Cardiac muscle cell (in vitro differentiated cells and primary cell): Measurements from ENCODE around the gene RREB1. TPM values are rescaled to one million over a fixed set of nuclear protein-coding genes. Genes with fewer than 3 reads are reported as not detected.

Experiments
- DNase-seq, 2 donors: peaks; one replicate each; pipeline versions ENCODE4 v3.0.0 to v3.0.0-alpha.2; 2010 to 2017; ENCODE audit warnings: low read depth in 1 of 2, low spot score in 1 of 2
- H3K27ac ChIP-seq: fragments of 200-600 bp; sonication (generic); 2 replicates; pipeline ENCODE4 v1.5.1; 2016
- H3K27me3 ChIP-seq: fragments of 200-600 bp; sonication (generic); 2 replicates; pipeline ENCODE4 v1.6.0; 2016; ENCODE audit warnings: control low read depth
- H3K36me3 ChIP-seq: fragments of 200-600 bp; sonication (generic); 2 replicates; pipeline ENCODE4 v1.5.1; 2016; ENCODE audit warnings: control low read depth
- H3K4me1 ChIP-seq: fragments of 200-600 bp; sonication (generic); 2 replicates; pipeline ENCODE4 v1.8.1; 2017; ENCODE audit warnings: low read depth, mild to moderate bottlenecking, mixed run types
- H3K4me3 ChIP-seq: fragments of 200-600 bp; sonication (generic); 2 replicates; pipeline ENCODE4 v1.5.1; 2016; ENCODE audit warnings: mild to moderate bottlenecking
- H3K9me3 ChIP-seq: fragments of 200-600 bp; sonication (generic); 2 replicates; pipeline ENCODE4 v1.5.1; 2017; ENCODE audit warnings: low read depth, mild to moderate bottlenecking, control low read depth
- polyA plus RNA-seq: library from polyadenylated mRNA; unstranded; fragments of >200 nt; fragmentation: Nextera tagmentation; extraction: Ambion mirVana; gene quantifications from 2 replicates; pipeline ENCODE4 v1.2.1, GENCODE V29; 2016
- total RNA-seq: library from RNA; depleted of rRNA; stranded (reverse); fragments of >200 nt; gene quantifications from 2 replicates; pipeline ENCODE4 v1.2.3, GENCODE V29; 2016
- TF ChIP-seq, protein P1 (sequence below): IDR thresholded peaks from 2 replicates; pipeline ENCODE4 v1.5.1; 2012; ENCODE audit warnings: low read depth, mild to moderate bottlenecking, low read length

The RREB1 gene
- total and polyA plus RNA-seq, 2 experiments from 2014 or later = 15.4 to 55.3 TPM

DNA sequence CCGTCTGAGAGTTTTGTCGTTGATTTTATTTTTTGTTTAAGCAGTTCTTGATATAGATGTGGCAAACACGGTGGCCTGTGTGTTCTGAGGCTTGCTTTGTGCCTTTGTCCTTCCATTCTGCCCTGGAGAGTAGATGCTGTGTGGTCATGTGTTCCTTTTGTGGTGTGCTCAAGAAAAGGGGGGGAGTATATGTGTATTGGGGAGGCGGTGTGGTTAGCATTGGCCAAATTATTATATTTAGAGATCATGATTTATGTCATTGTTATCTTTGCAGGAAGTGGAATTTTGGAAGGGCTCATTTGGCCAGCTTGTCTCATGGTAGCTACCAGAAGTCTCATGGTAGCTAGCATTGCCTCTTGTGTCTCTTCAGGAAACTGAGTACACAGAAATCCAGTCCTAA lies 16.4 kb downstream of the RREB1 start:
- TF ChIP-seq, protein P1, sequence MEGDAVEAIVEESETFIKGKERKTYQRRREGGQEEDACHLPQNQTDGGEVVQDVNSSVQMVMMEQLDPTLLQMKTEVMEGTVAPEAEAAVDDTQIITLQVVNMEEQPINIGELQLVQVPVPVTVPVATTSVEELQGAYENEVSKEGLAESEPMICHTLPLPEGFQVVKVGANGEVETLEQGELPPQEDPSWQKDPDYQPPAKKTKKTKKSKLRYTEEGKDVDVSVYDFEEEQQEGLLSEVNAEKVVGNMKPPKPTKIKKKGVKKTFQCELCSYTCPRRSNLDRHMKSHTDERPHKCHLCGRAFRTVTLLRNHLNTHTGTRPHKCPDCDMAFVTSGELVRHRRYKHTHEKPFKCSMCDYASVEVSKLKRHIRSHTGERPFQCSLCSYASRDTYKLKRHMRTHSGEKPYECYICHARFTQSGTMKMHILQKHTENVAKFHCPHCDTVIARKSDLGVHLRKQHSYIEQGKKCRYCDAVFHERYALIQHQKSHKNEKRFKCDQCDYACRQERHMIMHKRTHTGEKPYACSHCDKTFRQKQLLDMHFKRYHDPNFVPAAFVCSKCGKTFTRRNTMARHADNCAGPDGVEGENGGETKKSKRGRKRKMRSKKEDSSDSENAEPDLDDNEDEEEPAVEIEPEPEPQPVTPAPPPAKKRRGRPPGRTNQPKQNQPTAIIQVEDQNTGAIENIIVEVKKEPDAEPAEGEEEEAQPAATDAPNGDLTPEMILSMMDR = no peak
- no peaks in the 10 kb centered on the region for H3K9me3 ChIP-seq
- no peak overlapping the region for H3K4me3 ChIP-seq
- DNase-seq = no peak
- no peaks in the 10 kb centered on the region for H3K27me3 ChIP-seq
- H3K4me1 ChIP-seq = peaks cover 20% of the 10 kb centered on the region
- H3K27ac ChIP-seq = peak overlapping the region; percentile 77
- H3K36me3 ChIP-seq = no peaks in the 10 kb centered on the region

DNA sequence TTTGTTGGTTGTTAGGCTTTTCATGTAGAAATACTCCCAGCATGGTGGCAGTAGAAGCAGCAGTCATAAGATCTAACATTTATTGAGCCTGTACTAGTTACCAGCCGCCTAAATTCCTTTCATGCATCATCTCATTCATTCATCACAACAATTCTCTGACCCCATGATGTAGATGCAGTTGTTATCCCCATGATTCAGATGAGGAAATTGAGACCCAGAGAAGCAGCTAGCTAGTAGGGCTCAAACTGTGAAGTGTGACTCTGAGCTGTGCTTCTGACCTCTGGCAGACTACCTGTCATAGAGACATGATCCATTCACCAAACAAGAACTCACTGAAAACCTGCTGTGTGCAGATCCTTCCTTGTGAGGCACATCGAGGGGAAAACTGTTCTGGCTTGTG lies 16.9 kb downstream of the RREB1 start:
- peak overlapping the region; percentile 77 for H3K27ac ChIP-seq
- no peaks in the 10 kb centered on the region for H3K36me3 ChIP-seq
- no peak overlapping the region for H3K4me3 ChIP-seq
- H3K9me3 ChIP-seq = no peaks in the 10 kb centered on the region
- H3K27me3 ChIP-seq = no peaks in the 10 kb centered on the region
- H3K4me1 ChIP-seq = peaks cover 15% of the 10 kb centered on the region
- no peak for DNase-seq
- TF ChIP-seq, protein P1 = no peak

DNA sequence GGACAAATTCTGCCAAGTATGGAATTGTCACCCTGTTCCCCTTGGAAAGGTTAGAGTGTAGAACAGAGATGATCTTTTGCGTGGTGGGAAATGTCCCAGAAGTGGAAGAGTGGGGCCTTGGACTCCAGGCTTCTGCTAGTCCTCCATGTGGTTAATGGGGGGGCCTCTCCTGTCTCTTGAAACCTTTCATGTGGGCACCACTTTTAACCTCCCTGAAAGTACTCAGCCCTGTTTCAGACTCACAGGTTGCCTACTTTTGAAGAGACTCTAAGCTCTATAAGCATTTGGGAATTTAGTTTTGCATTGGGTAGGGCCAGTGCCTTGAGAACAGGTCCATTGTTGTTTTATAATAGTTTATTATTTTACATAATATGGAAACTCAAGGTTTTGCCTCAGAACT lies 17.5 kb downstream of the RREB1 start:
- Histone ChIP-seq H3K27ac (peak overlapping the region; percentile 77), H3K4me1 (peaks cover 14% of the 10 kb centered on the region), H3K9me3 (no peaks in the 10 kb centered on the region), H3K36me3 (no peaks in the 10 kb centered on the region), H3K27me3 (no peaks in the 10 kb centered on the region), H3K4me3 (no peak overlapping the region)
- TF ChIP-seq, protein P1 = no peak
- no peak for DNase-seq

DNA sequence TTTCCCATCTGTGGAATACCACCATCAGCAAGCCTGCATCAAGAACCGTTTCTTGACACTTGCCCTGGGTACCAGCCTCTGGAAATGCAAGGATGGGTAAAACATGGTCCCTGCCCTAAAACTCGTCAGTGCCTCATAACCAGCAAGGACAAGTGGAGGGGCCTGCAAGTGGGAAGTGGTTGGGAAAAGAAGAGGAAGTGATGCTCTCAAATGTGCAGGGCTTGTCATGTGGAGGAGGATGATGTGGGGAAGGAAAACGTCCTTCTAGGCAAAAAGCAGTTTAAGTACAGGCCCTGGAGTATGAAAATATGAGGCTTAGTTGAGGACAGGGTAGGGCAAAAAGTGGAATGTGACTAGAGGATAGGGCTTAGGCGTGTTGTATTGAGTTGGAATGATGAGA lies 19.0 kb downstream of the RREB1 start:
- no peaks in the 10 kb centered on the region for H3K9me3 ChIP-seq
- no peaks in the 10 kb centered on the region for H3K27me3 ChIP-seq
- no peaks in the 10 kb centered on the region for H3K36me3 ChIP-seq
- peaks cover 14% of the 10 kb centered on the region for H3K4me1 ChIP-seq
- TF ChIP-seq, protein P1 = no peak
- no peak for DNase-seq
- no peak overlapping the region for H3K4me3 ChIP-seq
- no peak overlapping the region for H3K27ac ChIP-seq

DNA sequence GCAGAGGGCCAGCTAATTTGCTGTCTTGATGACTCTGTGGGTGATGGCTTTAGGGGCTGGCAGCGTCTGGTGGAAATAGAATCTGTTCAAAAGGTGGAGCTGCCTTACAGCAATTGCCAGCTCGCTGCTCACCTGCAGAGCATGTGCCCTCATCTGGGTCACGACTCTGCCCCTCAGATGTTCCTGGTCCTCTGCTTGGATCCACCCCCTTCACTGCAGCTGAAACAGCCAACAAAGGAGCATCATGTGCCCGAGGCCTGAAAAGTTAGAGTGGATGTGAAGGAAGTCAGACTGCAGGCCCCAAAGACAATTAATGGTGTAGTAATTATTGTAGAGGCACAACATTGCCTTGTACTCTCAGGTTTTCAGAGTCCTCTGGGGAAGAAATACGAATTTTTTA lies 19.9 kb downstream of the RREB1 start:
- H3K4me1 ChIP-seq = peaks cover 14% of the 10 kb centered on the region
- no peak overlapping the region for H3K4me3 ChIP-seq
- H3K27me3 ChIP-seq = no peaks in the 10 kb centered on the region
- no peaks in the 10 kb centered on the region for H3K9me3 ChIP-seq
- H3K27ac ChIP-seq = no peak overlapping the region
- H3K36me3 ChIP-seq = no peaks in the 10 kb centered on the region
- TF ChIP-seq, protein P1 = no peak
- no peak for DNase-seq

DNA sequence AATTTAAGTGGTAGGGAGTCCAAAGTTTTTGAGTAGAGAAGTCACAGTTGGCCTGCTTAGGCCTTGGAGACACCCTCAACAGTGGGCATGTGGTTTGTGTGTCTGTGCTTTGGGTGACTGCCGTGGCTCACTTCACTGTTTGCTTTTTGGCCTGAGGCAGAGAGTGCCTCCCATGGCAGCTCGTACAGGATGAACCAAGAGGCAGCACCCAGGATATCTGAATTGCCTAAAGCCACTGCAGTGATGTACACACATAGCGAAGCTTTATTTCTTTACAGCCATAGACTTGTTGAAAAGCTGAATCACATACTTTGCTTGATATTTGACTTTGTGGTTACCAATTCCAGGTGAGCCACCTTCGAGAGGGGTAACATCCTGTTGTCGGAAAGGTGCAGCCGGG lies 21.6 kb downstream of the RREB1 start:
- no peaks in the 10 kb centered on the region for H3K27me3 ChIP-seq
- no peak for DNase-seq
- no peak overlapping the region for H3K4me3 ChIP-seq
- no peaks in the 10 kb centered on the region for H3K36me3 ChIP-seq
- no peaks in the 10 kb centered on the region for H3K9me3 ChIP-seq
- TF ChIP-seq, protein P1 = no peak
- H3K4me1 ChIP-seq = peaks cover 16% of the 10 kb centered on the region
- peak overlapping the region; percentile 24 for H3K27ac ChIP-seq
